KMS-11 (cell line): Measurements from ENCODE around the gene CATSPER3.

Experiments used
- H2AFZ ChIP-seq: fragments of 200-600 bp; sonication (generic); 2 replicates; pipeline ENCODE4 v1.6.1; 2016; ENCODE audit warnings: antibody characterized with exemption, mixed run types, low read depth
- H3K27ac ChIP-seq: fragments of 200-600 bp; sonication (generic); 2 replicates; pipeline ENCODE4 v1.6.1; 2016; ENCODE audit warnings: mild to moderate bottlenecking, mixed run types
- H3K27me3 ChIP-seq: fragments of 200-600 bp; sonication (generic); 2 replicates; pipeline ENCODE4 v1.6.1; 2017; ENCODE audit warnings: mild to moderate bottlenecking, low read depth, mixed run types, moderate library complexity; ENCODE audit not compliant: insufficient read depth
- H3K36me3 ChIP-seq: fragments of 200-600 bp; sonication (generic); 2 replicates; pipeline ENCODE4 v1.6.1; 2017; ENCODE audit warnings: mild to moderate bottlenecking, mixed run types; ENCODE audit not compliant: insufficient read depth
- H3K4me1 ChIP-seq: fragments of 200-600 bp; sonication (generic); 2 replicates; pipeline ENCODE4 v1.6.1; 2016; ENCODE audit warnings: mild to moderate bottlenecking, low read depth, mixed run types; ENCODE audit not compliant: poor library complexity, severe bottlenecking
- H3K4me2 ChIP-seq: fragments of 200-600 bp; sonication (generic); 2 replicates; pipeline ENCODE4 v1.7.0; 2016; ENCODE audit warnings: mild to moderate bottlenecking, mixed run types
- H3K4me3 ChIP-seq: fragments of 200-600 bp; sonication (generic); IDR thresholded peaks from 2 replicates; pipeline ENCODE4 v1.6.1; 2017; ENCODE audit warnings: low read depth, low read length, mixed read lengths; ENCODE audit not compliant: insufficient read depth
- H3K79me2 ChIP-seq: fragments of 200-600 bp; sonication (generic); 2 replicates; pipeline ENCODE4 v1.6.1; 2016; ENCODE audit warnings: low read depth, mixed run types; ENCODE audit not compliant: insufficient read depth
- H3K9ac ChIP-seq: fragments of 200-600 bp; sonication (generic); 2 replicates; pipeline ENCODE4 v1.6.1; 2016; ENCODE audit warnings: mild to moderate bottlenecking, mixed run types
- H4K20me1 ChIP-seq: fragments of 200-600 bp; sonication (generic); 2 replicates; pipeline ENCODE4 v1.6.1; 2016; ENCODE audit warnings: mild to moderate bottlenecking, mixed run types; ENCODE audit not compliant: insufficient read depth
- CTCF ChIP-seq: fragments of 200-600 bp; sonication (generic); conservative IDR thresholded peaks from 2 replicates; pipeline ENCODE4 v1.6.1; 2017; ENCODE audit warnings: low read depth, mild to moderate bottlenecking, antibody characterized with exemption, low read length, moderate library complexity, mixed read lengths

CATSPER3 gene

GRCh38 chr5:134963098-134963497 is 4.6 kb upstream of the CATSPER3 start:
- no peaks in the 10 kb centered on the region for H3K79me2 ChIP-seq
- no peaks in the 10 kb centered on the region; the same call in 1 of the 2 replicates for H3K36me3 ChIP-seq
- no peaks in the 10 kb centered on the region for H4K20me1 ChIP-seq
- no peaks in the 10 kb centered on the region for H3K27me3 ChIP-seq
- H3K4me3 ChIP-seq = no peak overlapping the region
- H3K4me2 ChIP-seq = no peak overlapping the region
- H3K4me1 ChIP-seq = no peaks in the 10 kb centered on the region
- H3K27ac ChIP-seq = no peak overlapping the region
- H3K9ac ChIP-seq = no peak overlapping the region
- no peak overlapping the region for H2AFZ ChIP-seq
- no peak for TF ChIP-seq CTCF

- no peak overlapping the region for H3K9ac ChIP-seq
- no peaks in the 10 kb centered on the region for H4K20me1 ChIP-seq
- no peak overlapping the region for H2AFZ ChIP-seq
- no peak overlapping the region for H3K27ac ChIP-seq
- no peaks in the 10 kb centered on the region for H3K4me1 ChIP-seq
- no peaks in the 10 kb centered on the region; the same call in 1 of the 2 replicates for H3K36me3 ChIP-seq
- TF ChIP-seq CTCF = no peak
- H3K4me2 ChIP-seq = no peak overlapping the region
- no peak overlapping the region for H3K4me3 ChIP-seq
- H3K27me3 ChIP-seq = no peaks in the 10 kb centered on the region
- no peaks in the 10 kb centered on the region for H3K79me2 ChIP-seq
Observed at GRCh38 chr5:134964359-134965270, 3.1 kb upstream of the CATSPER3 start.

DNA sequence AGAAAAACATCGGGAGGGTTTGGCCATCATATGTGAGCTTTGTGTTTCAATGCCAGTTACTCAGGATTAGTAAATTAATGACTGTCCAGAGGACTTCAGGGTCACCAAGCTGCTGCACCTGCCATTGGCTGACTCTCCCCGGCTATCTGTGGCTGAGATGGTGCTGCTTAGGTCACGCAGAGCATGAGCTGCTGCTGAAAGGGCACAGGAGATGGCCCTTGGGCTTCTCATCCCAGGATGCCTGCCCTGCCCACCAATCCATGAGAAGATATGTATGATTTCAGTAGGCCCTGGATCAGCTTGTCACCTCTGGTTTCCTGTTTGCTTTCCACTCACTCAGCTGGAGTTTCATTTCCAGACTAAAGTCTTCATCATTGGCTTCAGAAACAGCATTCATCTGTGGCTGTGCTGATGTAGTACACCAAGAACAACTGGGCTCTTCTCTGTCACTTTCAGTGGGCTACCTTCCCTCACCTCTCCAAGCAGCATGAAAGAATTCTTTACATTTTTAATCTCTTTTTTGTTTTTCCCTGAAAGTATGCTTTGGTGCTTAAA is 2.4 kb upstream of the CATSPER3 start:
- H3K4me2 ChIP-seq = no peak overlapping the region
- no peaks in the 10 kb centered on the region for H3K27me3 ChIP-seq
- no peaks in the 10 kb centered on the region for H4K20me1 ChIP-seq
- no peak overlapping the region for H3K4me3 ChIP-seq
- H3K36me3 ChIP-seq = no peaks in the 10 kb centered on the region; the same call in 1 of the 2 replicates
- no peaks in the 10 kb centered on the region for H3K79me2 ChIP-seq
- TF ChIP-seq CTCF = no peak
- no peak overlapping the region for H3K9ac ChIP-seq
- H3K4me1 ChIP-seq = no peaks in the 10 kb centered on the region
- H2AFZ ChIP-seq = no peak overlapping the region
- no peak overlapping the region for H3K27ac ChIP-seq

GRCh38 chr5:134968055-134968454 is 348 bp downstream of the CATSPER3 start:
- no peak overlapping the region for H3K4me3 ChIP-seq
- H3K79me2 ChIP-seq = no peaks in the 10 kb centered on the region
- no peaks in the 10 kb centered on the region for H3K27me3 ChIP-seq
- H3K9ac ChIP-seq = no peak overlapping the region
- H3K27ac ChIP-seq = no peak overlapping the region
- H2AFZ ChIP-seq = no peak overlapping the region
- no peak for TF ChIP-seq CTCF
- H3K4me2 ChIP-seq = no peak overlapping the region
- H4K20me1 ChIP-seq = no peaks in the 10 kb centered on the region
- no peaks in the 10 kb centered on the region for H3K36me3 ChIP-seq
- no peaks in the 10 kb centered on the region for H3K4me1 ChIP-seq
